GM12865 (cell line): Measurements from ENCODE around the gene MED12L.

Source experiments
- DNase-seq: peaks from one replicate; pipeline ENCODE4 v3.0.0; 2010; ENCODE audit warnings: low read depth
- H3K4me3 ChIP-seq: 2 replicates; pipeline ENCODE4 v1.5.1; 2011; ENCODE audit warnings: mild to moderate bottlenecking, low read depth, low read length, control low read depth
- CTCF ChIP-seq: IDR thresholded peaks from 2 replicates; pipeline ENCODE4 v1.5.1; 2011; ENCODE audit warnings: low read length, control low read depth, low read depth, inconsistent platforms; ENCODE audit not compliant: insufficient read depth; ENCODE audit errors: missing control alignments

MED12L gene

GRCh38 chr3:151476344-151477018, 391.0 kb downstream of the MED12L start:
- TF ChIP-seq CTCF, result no peak
- no peak for DNase-seq
- H3K4me3 ChIP-seq, result no peak overlapping the region

DNA sequence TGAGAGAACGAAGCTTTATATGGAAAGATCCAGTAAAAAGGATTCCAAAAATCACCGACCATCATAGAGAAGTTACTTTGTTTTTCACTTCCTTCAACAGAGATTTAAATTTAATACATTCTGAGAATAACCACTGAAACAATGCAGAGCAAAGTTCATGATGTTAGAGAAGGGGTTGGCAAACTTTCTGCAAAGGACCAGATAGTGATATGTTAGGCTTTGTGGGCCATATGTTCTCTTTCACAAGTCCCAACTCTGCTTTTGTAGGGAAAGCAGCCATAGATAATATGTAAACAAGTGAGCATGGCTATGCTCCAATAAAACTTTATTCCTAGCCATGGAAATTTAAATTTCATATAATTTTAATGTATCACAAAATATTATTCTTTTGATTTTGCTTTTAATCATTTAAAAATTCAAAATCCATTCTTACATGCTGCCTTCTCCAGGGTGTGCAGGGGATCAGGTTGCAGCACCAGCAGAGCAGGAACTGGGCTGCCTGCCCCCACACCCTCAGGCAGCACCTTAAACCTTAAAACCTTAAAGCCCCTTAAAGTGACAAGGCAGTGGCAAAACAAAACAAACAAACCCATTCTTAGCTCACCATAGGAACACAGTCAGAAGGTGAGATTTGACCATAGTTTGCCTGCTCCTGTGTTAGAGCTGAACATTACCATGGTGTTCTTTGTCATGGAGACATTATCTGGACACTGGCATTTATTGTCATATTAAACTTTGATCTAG, 392.3 kb downstream of the MED12L start:
- H3K4me3 ChIP-seq, result no peak overlapping the region
- no peak for DNase-seq
- no peak for TF ChIP-seq CTCF

DNA sequence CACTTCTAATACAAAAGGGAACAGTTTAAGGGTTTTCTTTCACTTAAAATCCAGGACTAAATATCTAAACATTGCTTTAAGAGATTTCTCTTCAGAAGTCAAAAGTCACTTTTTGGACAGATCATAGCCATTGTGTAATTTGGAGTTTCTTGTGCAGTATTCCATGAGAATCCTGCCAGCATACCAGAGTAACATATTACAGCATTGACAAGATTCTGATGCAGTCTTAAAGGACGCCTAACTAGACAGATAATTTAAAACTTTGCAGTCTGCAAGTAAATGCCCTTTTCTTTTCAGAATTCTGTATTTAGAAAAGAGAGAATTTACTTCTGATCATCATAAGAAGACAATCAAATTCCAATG, 392.9 kb downstream of the MED12L start:
- no peak overlapping the region for H3K4me3 ChIP-seq
- DNase-seq, result no peak
- TF ChIP-seq CTCF, result no peak

GRCh38 chr3:151479452-151479851, 394.0 kb downstream of the MED12L start:
- TF ChIP-seq CTCF, result no peak
- H3K4me3 ChIP-seq, result no peak overlapping the region
- no peak for DNase-seq

GRCh38 chr3:151480492-151480891, 395.0 kb downstream of the MED12L start:
- TF ChIP-seq CTCF, result no peak
- no peak overlapping the region for H3K4me3 ChIP-seq
- DNase-seq, result no peak

GRCh38 chr3:151483488-151483887, 398.0 kb downstream of the MED12L start:
- no peak overlapping the region for H3K4me3 ChIP-seq
- no peak for DNase-seq
- TF ChIP-seq CTCF, result no peak

- H3K4me3 ChIP-seq, result no peak overlapping the region
- TF ChIP-seq CTCF, result no peak
- DNase-seq, result no peak
These were observed 398.6 kb downstream of the MED12L start for GRCh38 chr3:151483961-151484520.
